Measurements from ENCODE around the gene RBM47. TPM values are rescaled to one million over a fixed set of nuclear protein-coding genes. Genes with fewer than 3 reads are reported as not detected.
"Not testable (repeated sequence)": the region's sequence is repeated elsewhere in the genome, so short reads cannot be mapped to it uniquely, and the experiment has no call there.

Gene RBM47
- total and polyA plus RNA-seq, 2 donors (not counting 1 experiment from before 2014, with no cell fraction given) = 0.14 to 1.8 TPM

DNA sequence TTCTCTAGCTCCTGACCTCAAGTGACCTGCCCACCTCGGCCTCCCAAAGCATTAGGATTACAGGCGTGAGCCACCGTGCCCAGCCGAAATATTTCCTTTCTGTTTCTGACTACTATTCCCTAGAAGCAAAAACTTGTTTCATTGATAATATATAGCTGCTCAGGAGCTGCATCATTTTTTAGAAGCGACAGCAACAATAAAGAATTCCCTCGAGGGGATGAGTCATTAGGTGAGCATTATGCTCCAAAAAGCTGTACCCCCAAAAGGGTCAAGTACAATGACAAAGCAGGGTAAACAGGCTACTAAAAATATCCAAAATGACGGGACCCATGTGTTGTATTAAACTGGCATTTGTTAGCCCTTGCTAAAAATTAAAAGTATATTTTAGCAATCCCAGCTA, 67.0 kb downstream of the RBM47 start:
- Histone ChIP-seq H3K9ac (ENCODE audit: insufficient read depth, low read length) (no peak overlapping the region), H3K4me3 (replicated peaks in 1 of 4; ENCODE audit: control extremely low read depth in 1 of 4, insufficient read depth in 1 of 4, low read depth in 3 of 4, low read length in 4 of 4) (no peak overlapping the region), H3K4me1 (ENCODE audit: control insufficient read depth, extremely low read depth, insufficient read depth, low read length) (no peaks in the 10 kb centered on the region), H3K27me3 (ENCODE audit: control insufficient read depth, insufficient read depth, low read length) (no peaks in the 10 kb centered on the region), H2AFZ (ENCODE audit: low read length) (no peak overlapping the region), H4K20me1 (ENCODE audit: control insufficient read depth, extremely low read depth, insufficient read depth, low read length) (no peaks in the 10 kb centered on the region), H3K36me3 (ENCODE audit: control insufficient read depth, insufficient read depth, low read length) (no peaks in the 10 kb centered on the region), H3K27ac (ENCODE audit: insufficient read depth, low read length) (no peak overlapping the region), H3K9me3 (ENCODE audit: control insufficient read depth, insufficient read depth, low read depth, low read length) (no peaks in the 10 kb centered on the region), H3K4me2 (ENCODE audit: extremely low read depth, insufficient read depth, low read length) (no peak overlapping the region), H3K79me2 (ENCODE audit: control insufficient read depth, insufficient read depth, low read length) (no peaks in the 10 kb centered on the region)
- no peak for TF ChIP-seq EZH2 (IDR thresholded peaks at IDR 0.05; ENCODE audit: low read length, missing control alignments)
- TF ChIP-seq, protein P1, sequence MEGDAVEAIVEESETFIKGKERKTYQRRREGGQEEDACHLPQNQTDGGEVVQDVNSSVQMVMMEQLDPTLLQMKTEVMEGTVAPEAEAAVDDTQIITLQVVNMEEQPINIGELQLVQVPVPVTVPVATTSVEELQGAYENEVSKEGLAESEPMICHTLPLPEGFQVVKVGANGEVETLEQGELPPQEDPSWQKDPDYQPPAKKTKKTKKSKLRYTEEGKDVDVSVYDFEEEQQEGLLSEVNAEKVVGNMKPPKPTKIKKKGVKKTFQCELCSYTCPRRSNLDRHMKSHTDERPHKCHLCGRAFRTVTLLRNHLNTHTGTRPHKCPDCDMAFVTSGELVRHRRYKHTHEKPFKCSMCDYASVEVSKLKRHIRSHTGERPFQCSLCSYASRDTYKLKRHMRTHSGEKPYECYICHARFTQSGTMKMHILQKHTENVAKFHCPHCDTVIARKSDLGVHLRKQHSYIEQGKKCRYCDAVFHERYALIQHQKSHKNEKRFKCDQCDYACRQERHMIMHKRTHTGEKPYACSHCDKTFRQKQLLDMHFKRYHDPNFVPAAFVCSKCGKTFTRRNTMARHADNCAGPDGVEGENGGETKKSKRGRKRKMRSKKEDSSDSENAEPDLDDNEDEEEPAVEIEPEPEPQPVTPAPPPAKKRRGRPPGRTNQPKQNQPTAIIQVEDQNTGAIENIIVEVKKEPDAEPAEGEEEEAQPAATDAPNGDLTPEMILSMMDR (conservative IDR thresholded peaks at IDR 0.05 in 1 of 2, IDR thresholded peaks at IDR 0.05 in 1 of 2; ENCODE audit: low read depth in 1 of 2, low read length in 2 of 2) = no peak
- DNase-seq (ENCODE audit: low read depth in 2 of 2) = peak in 1 of 2 donors; percentile 39

GRCh38 chr4:40562208-40562607, 67.5 kb downstream of the RBM47 start:
- TF ChIP-seq EZH2 (IDR thresholded peaks at IDR 0.05; ENCODE audit: low read length, missing control alignments) = no peak
- TF ChIP-seq, protein P1 (conservative IDR thresholded peaks at IDR 0.05 in 1 of 2, IDR thresholded peaks at IDR 0.05 in 1 of 2; ENCODE audit: low read depth in 1 of 2, low read length in 2 of 2) = no peak

DNA sequence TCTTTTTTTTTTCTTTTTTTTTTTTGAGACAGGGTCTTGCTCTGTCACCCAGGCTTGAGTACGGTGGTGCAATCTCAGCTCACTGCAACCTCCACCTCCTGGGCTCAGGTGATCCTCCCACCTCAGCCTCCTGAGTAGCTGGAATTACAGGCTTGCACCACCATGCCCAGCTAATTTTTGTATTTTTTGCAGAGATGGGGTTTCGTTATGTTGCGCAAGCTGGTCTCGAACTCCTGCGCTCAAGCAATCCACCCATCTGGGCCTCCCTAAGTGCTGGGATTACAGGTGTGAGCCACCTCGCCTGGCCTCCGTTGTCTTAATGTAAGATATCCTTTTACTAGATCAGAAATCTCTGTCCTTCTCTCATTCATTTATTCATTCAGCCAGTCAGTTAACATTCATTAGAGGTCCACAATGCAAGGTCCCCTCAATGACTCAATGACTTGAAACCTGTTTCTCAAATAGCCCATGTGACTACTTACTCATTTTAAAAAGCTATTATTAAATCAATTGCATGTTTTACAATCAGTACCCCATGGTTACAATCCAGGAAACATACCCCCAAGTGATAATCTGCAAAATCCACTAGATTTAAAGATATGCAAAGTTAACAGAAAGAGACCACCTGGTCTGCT, 68.0 kb downstream of the RBM47 start:
- not testable (repeated sequence) for H3K27me3 ChIP-seq (ENCODE audit: control insufficient read depth, insufficient read depth, low read length); H3K36me3 ChIP-seq (ENCODE audit: control insufficient read depth, insufficient read depth, low read length); H4K20me1 ChIP-seq (ENCODE audit: control insufficient read depth, extremely low read depth, insufficient read depth, low read length); H2AFZ ChIP-seq (ENCODE audit: low read length); H3K4me2 ChIP-seq (ENCODE audit: extremely low read depth, insufficient read depth, low read length); H3K79me2 ChIP-seq (ENCODE audit: control insufficient read depth, insufficient read depth, low read length); H3K9me3 ChIP-seq (ENCODE audit: control insufficient read depth, insufficient read depth, low read depth, low read length); H3K4me1 ChIP-seq (ENCODE audit: control insufficient read depth, extremely low read depth, insufficient read depth, low read length); H3K4me3 ChIP-seq (replicated peaks in 1 of 4; ENCODE audit: control extremely low read depth in 1 of 4, insufficient read depth in 1 of 4, low read depth in 3 of 4, low read length in 4 of 4); DNase-seq (ENCODE audit: low read depth in 2 of 2); H3K9ac ChIP-seq (ENCODE audit: insufficient read depth, low read length); H3K27ac ChIP-seq (ENCODE audit: insufficient read depth, low read length)

More at GRCh38 chr4:40562208-40562607, 67.5 kb downstream of the RBM47 start:
- no peaks in the 10 kb centered on the region for H3K36me3 ChIP-seq (ENCODE audit: control insufficient read depth, insufficient read depth, low read length)
- no peaks in the 10 kb centered on the region for H4K20me1 ChIP-seq (ENCODE audit: control insufficient read depth, extremely low read depth, insufficient read depth, low read length)
- no peaks in the 10 kb centered on the region for H3K79me2 ChIP-seq (ENCODE audit: control insufficient read depth, insufficient read depth, low read length)
- H3K27me3 ChIP-seq (ENCODE audit: control insufficient read depth, insufficient read depth, low read length) = no peaks in the 10 kb centered on the region
- H3K27ac ChIP-seq (ENCODE audit: insufficient read depth, low read length) = no peak overlapping the region
- H3K9ac ChIP-seq (ENCODE audit: insufficient read depth, low read length) = no peak overlapping the region
- no peak overlapping the region for H3K4me3 ChIP-seq (replicated peaks in 1 of 4; ENCODE audit: control extremely low read depth in 1 of 4, insufficient read depth in 1 of 4, low read depth in 3 of 4, low read length in 4 of 4)
- DNase-seq (ENCODE audit: low read depth in 2 of 2) = no peak
- H2AFZ ChIP-seq (ENCODE audit: low read length) = no peak overlapping the region
- H3K4me1 ChIP-seq (ENCODE audit: control insufficient read depth, extremely low read depth, insufficient read depth, low read length) = no peaks in the 10 kb centered on the region
- H3K9me3 ChIP-seq (ENCODE audit: control insufficient read depth, insufficient read depth, low read depth, low read length) = no peaks in the 10 kb centered on the region
- no peak overlapping the region for H3K4me2 ChIP-seq (ENCODE audit: extremely low read depth, insufficient read depth, low read length)
